H9 (cell line): ENCODE data around the gene CXCL12. TPM values are rescaled to one million over a fixed set of nuclear protein-coding genes. Genes with fewer than 3 reads are reported as not detected.

Experiments
- DNase-seq: peaks from one replicate; pipeline ENCODE4 v3.0.0-alpha.2; 2017
- H2AFZ ChIP-seq: one replicate; pipeline ENCODE4 v1.6.1; 2013; ENCODE audit warnings: mild to moderate bottlenecking, low read length, control low read depth, moderate library complexity
- H2AK5ac ChIP-seq: 2 replicates; pipeline ENCODE4 v1.6.1; 2013; ENCODE audit warnings: low read length, control low read depth, mixed read lengths; ENCODE audit not compliant: insufficient read length
- H2BK120ac ChIP-seq: one replicate; pipeline ENCODE4 v1.6.1; 2013; ENCODE audit warnings: low read depth, mild to moderate bottlenecking, low read length, control low read depth, inconsistent platforms; ENCODE audit not compliant: poor library complexity, severe bottlenecking
- H2BK12ac ChIP-seq: 2 replicates; pipeline ENCODE4 v1.6.1; 2013; ENCODE audit warnings: low read length, control low read depth, mixed read lengths, low read depth; ENCODE audit not compliant: insufficient read length
- H2BK15ac ChIP-seq: 2 replicates; pipeline ENCODE4 v1.6.1; 2013; ENCODE audit warnings: low read depth, low read length, control low read depth
- H2BK20ac ChIP-seq: one replicate; pipeline ENCODE4 v1.6.1; 2013; ENCODE audit warnings: low read depth, mild to moderate bottlenecking, low read length, control low read depth, inconsistent platforms; ENCODE audit not compliant: poor library complexity, severe bottlenecking
- H2BK5ac ChIP-seq: 2 replicates; pipeline ENCODE4 v1.6.1; 2013; ENCODE audit warnings: low read length, control low read depth, mixed read lengths; ENCODE audit not compliant: insufficient read length
- H3K14ac ChIP-seq: 2 replicates; pipeline ENCODE4 v1.6.1; 2013; ENCODE audit warnings: low read length, control low read depth; ENCODE audit not compliant: insufficient read depth
- H3K18ac ChIP-seq: 2 replicates; pipeline ENCODE4 v1.6.1; 2013; ENCODE audit warnings: low read depth, mild to moderate bottlenecking, mixed read lengths, low read length, control low read depth; ENCODE audit not compliant: insufficient read length
- H3K23ac ChIP-seq: 2 replicates; pipeline ENCODE4 v1.6.1; 2013; ENCODE audit warnings: low read length, control low read depth, mixed read lengths, low read depth; ENCODE audit not compliant: insufficient read length
- H3K23me2 ChIP-seq: 2 replicates; pipeline ENCODE4 v1.6.1; 2013; ENCODE audit warnings: low read depth, mild to moderate bottlenecking, mixed read lengths, low read length, control low read depth; ENCODE audit not compliant: insufficient read length, poor library complexity, severe bottlenecking
- H3K27ac ChIP-seq: 2 replicates; pipeline ENCODE4 v1.5.1; 2013; ENCODE audit warnings: low read length, control low read depth, mixed read lengths, low read depth; ENCODE audit not compliant: insufficient read length
- H3K27me3 ChIP-seq: 2 replicates; pipeline ENCODE4 v1.6.1; 2013; ENCODE audit warnings: low read length, control low read depth, inconsistent platforms; ENCODE audit not compliant: insufficient read depth
- H3K4ac ChIP-seq: 2 replicates; pipeline ENCODE4 v1.6.1; 2013; ENCODE audit warnings: low read depth, mild to moderate bottlenecking, control low read depth, inconsistent platforms, low read length, moderate library complexity
- H3K4me1 ChIP-seq: 2 replicates; pipeline ENCODE4 v1.6.1; 2013; ENCODE audit warnings: low read length, control low read depth, inconsistent platforms; ENCODE audit not compliant: insufficient read depth
- H3K4me2 ChIP-seq: 2 replicates; pipeline ENCODE4 v1.6.1; 2013; ENCODE audit warnings: low read length, control low read depth, mixed read lengths; ENCODE audit not compliant: insufficient read length, insufficient read depth
- H3K56ac ChIP-seq: 2 replicates; pipeline ENCODE4 v1.6.1; 2013; ENCODE audit warnings: low read depth, mild to moderate bottlenecking, mixed read lengths, low read length, control low read depth; ENCODE audit not compliant: insufficient read length
- H3K79me1 ChIP-seq: 2 replicates; pipeline ENCODE4 v1.6.1; 2013; ENCODE audit warnings: low read depth, mild to moderate bottlenecking, moderate library complexity, low read length, control low read depth, inconsistent platforms; ENCODE audit not compliant: insufficient read depth, poor library complexity, severe bottlenecking
- H3K79me2 ChIP-seq: 2 replicates; pipeline ENCODE4 v1.6.1; 2013; ENCODE audit warnings: low read length, control low read depth, inconsistent platforms; ENCODE audit not compliant: insufficient read depth
- H3K9ac ChIP-seq: 2 replicates; pipeline ENCODE4 v1.6.1; 2013; ENCODE audit warnings: low read length, control low read depth, mixed read lengths; ENCODE audit not compliant: insufficient read length; ENCODE audit errors: extremely low read depth
- H3K9me3 ChIP-seq: one replicate; pipeline ENCODE4 v1.6.1; 2013; ENCODE audit warnings: low read depth, low read length, inconsistent platforms; ENCODE audit not compliant: control insufficient read depth
- H3T11ph ChIP-seq: one replicate; pipeline ENCODE4 v1.6.1; 2013; ENCODE audit warnings: mild to moderate bottlenecking, low read length, control low read depth, inconsistent platforms
- H4K20me1 ChIP-seq: one replicate; pipeline ENCODE4 v1.6.1; 2013; ENCODE audit not compliant: control insufficient read depth, insufficient read length, insufficient read depth
- H4K5ac ChIP-seq: 2 replicates; pipeline ENCODE4 v1.6.1; 2013; ENCODE audit warnings: low read depth, mild to moderate bottlenecking, mixed read lengths, low read length, control low read depth; ENCODE audit not compliant: insufficient read length
- H4K8ac ChIP-seq: replicated peaks from 2 replicates; pipeline ENCODE4 v1.6.1; 2013; ENCODE audit warnings: low read length, control low read depth, mixed read lengths, low read depth; ENCODE audit not compliant: insufficient read length
- H4K91ac ChIP-seq: 2 replicates; pipeline ENCODE4 v1.6.1; 2013; ENCODE audit warnings: low read depth, mild to moderate bottlenecking, moderate library complexity, mixed read lengths, low read length, control low read depth; ENCODE audit not compliant: insufficient read length
- H3K27ac Mint-ChIP-seq, 3 experiments: 2 replicates in 2 of 3; 3 replicates in 1 of 3; pipeline ENCODE4 v1.8.0; 2020 to 2021; ENCODE audit warnings: mixed read lengths in 3 of 3, mild to moderate bottlenecking in 1 of 3, moderate library complexity in 1 of 3
- H3K27me3 Mint-ChIP-seq: 2 replicates; pipeline ENCODE4 v1.8.0; 2021; ENCODE audit warnings: low read depth, mild to moderate bottlenecking, moderate library complexity, mixed read lengths
- H3K36me3 Mint-ChIP-seq, 3 experiments: 2 replicates in 2 of 3; 3 replicates in 1 of 3; pipeline ENCODE4 v1.8.0; 2020 to 2021; ENCODE audit warnings: low read depth in 3 of 3, mixed read lengths in 3 of 3; ENCODE audit not compliant: insufficient read depth in 1 of 3
- H3K4me1 Mint-ChIP-seq, 2 experiments: 2 replicates each; pipeline ENCODE4 v1.8.0; 2020; ENCODE audit warnings: mixed read lengths in 2 of 2
- H3K4me3 Mint-ChIP-seq, 2 experiments: 2 replicates in 1 of 2; 3 replicates in 1 of 2; pipeline ENCODE4 v1.8.0; 2020 to 2021; ENCODE audit warnings: mild to moderate bottlenecking in 2 of 2, mixed read lengths in 2 of 2, moderate library complexity in 1 of 2
- H3K9me3 Mint-ChIP-seq, 2 experiments: 2 replicates in 1 of 2; 3 replicates in 1 of 2; pipeline ENCODE4 v1.8.0; 2020; ENCODE audit warnings: mild to moderate bottlenecking in 2 of 2, mixed read lengths in 2 of 2, moderate library complexity in 1 of 2
- CTCF ChIP-seq: fragments of 200-600 bp; sonication (generic); conservative IDR thresholded peaks from 3 replicates; pipeline ENCODE4 v1.8.0; 2021; ENCODE audit warnings: antibody characterized with exemption, mild to moderate bottlenecking
- WGBS: extraction: QIAGEN DNeasy Blood & Tissue Kit; methylation state at CpG from one replicate; pipeline ENCODE4 v1.1.7; 2013; ENCODE audit warnings: missing lambda C conversion rate, low lambda C conversion rate, mixed read lengths; ENCODE audit not compliant: insufficient read length; ENCODE audit errors: extremely low coverage; 5-methylcytosine and 5-hydroxymethylcytosine counted together
- total RNA-seq: library from RNA; stranded (reverse); gene quantifications from 2 replicates; pipeline ENCODE4 v1.2.1, GENCODE V29; 2021

CXCL12 gene
- total RNA-seq, 1 experiment from 2014 or later: 28.3 TPM

- H3K9me3 ChIP-seq: no peaks in the 10 kb centered on the region
- no peak overlapping the region for H4K8ac ChIP-seq
- H3K23me2 ChIP-seq: peaks cover 6% of the 10 kb centered on the region
- TF ChIP-seq CTCF: no peak
- no peak overlapping the region for H3K9ac ChIP-seq
- H3K27me3 Mint-ChIP-seq: peaks cover 30% of the 10 kb centered on the region
- no peak overlapping the region for H3K4me3 Mint-ChIP-seq
- H3K36me3 Mint-ChIP-seq: no peaks in the 10 kb centered on the region; a peak in 1 of 7 replicates
- no peak overlapping the region for H3K4ac ChIP-seq
- H2BK15ac ChIP-seq: no peak overlapping the region
- no CpG with 5 or more reads among the region's 2 CpGs for WGBS
- H4K5ac ChIP-seq: no peak overlapping the region
- no peak overlapping the region for H4K91ac ChIP-seq
- no peaks in the 10 kb centered on the region for H3K79me1 ChIP-seq
- H3K27ac ChIP-seq: no peak overlapping the region
- no peaks in the 10 kb centered on the region for H3K79me2 ChIP-seq
- H3K56ac ChIP-seq: no peak overlapping the region
- H2AK5ac ChIP-seq: no peak overlapping the region
- H2AFZ ChIP-seq: no peak overlapping the region
- H3K27ac Mint-ChIP-seq: no peak overlapping the region
- no peak overlapping the region for H2BK12ac ChIP-seq
- H2BK20ac ChIP-seq: no peak overlapping the region
- H3K23ac ChIP-seq: no peak overlapping the region
- H3K4me2 ChIP-seq: no peak overlapping the region
- H3K9me3 Mint-ChIP-seq: 0 out of 5 replicates have a peak, but pooled peaks cover 0 to 2% of the 10 kb centered on the region in 2 experiments
- no peaks in the 10 kb centered on the region for H3K4me1 ChIP-seq
- H3K18ac ChIP-seq: no peak overlapping the region
- no peak overlapping the region for H3T11ph ChIP-seq
- H4K20me1 ChIP-seq: no peaks in the 10 kb centered on the region
- H3K27me3 ChIP-seq: peaks cover 8% of the 10 kb centered on the region; the same call in 1 of the 2 replicates
- peaks cover 5 to 10% of the 10 kb centered on the region in 2 experiments for H3K4me1 Mint-ChIP-seq
- no peak overlapping the region for H2BK5ac ChIP-seq
- no peak overlapping the region for H3K14ac ChIP-seq
- no peak overlapping the region for H2BK120ac ChIP-seq
- no peak for DNase-seq
These were observed 4.7 kb upstream of the CXCL12 start for GRCh38 chr10:44389556-44389955.
